Psoas muscle (tissue), 8 donors: ENCODE data around the gene PHLDA3. TPM values are rescaled to one million over a fixed set of nuclear protein-coding genes. Genes with fewer than 3 reads are reported as not detected.
A peak's percentile ranks its signal among the peaks of the same experiment; 100 is the strongest.

Experiments
- ATAC-seq, 4 donors: fragments of 200-7000 bp; cut with Tn5 transposase; one replicate each; pipeline ENCODE4 v1.9.1; 2020; ENCODE audit warnings: moderate library complexity in 3 of 4, mild to moderate bottlenecking in 2 of 4
- DNase-seq, 2 donors: peaks; one replicate each; pipeline ENCODE4 v3.0.0-alpha.2; 2020
- H3K27ac ChIP-seq: fragments of 200-600 bp; one replicate; pipeline ENCODE4 v1.8.0; 2022
- H3K27me3 ChIP-seq, 3 donors: fragments of 200-600 bp in 1 of 3; one replicate each; pipeline versions ENCODE4 v1.6.1 to v1.8.0; 2013 to 2022; ENCODE audit warnings: low read length in 2 of 3, mild to moderate bottlenecking in 2 of 3, moderate library complexity in 1 of 3; ENCODE audit not compliant: insufficient read depth in 3 of 3
- H3K36me3 ChIP-seq, 2 donors: fragments of 200-600 bp in 1 of 2; one replicate each; pipeline versions ENCODE4 v1.6.1 to v1.8.0; 2013 to 2022; ENCODE audit warnings: low read depth in 1 of 2, mild to moderate bottlenecking in 1 of 2, moderate library complexity in 1 of 2; ENCODE audit not compliant: insufficient read depth in 1 of 2
- H3K4me1 ChIP-seq: fragments of 200-600 bp; one replicate; pipeline ENCODE4 v1.8.0; 2022
- H3K4me3 ChIP-seq: fragments of 200-600 bp; one replicate; pipeline ENCODE4 v1.8.0; 2022; ENCODE audit warnings: mild to moderate bottlenecking
- H3K9me3 ChIP-seq: fragments of 200-600 bp; one replicate; pipeline ENCODE4 v1.8.0; 2022
- WGBS, 3 donors: extraction: QIAGEN DNeasy Blood & Tissue Kit; methylation state at CpG; one replicate each; pipeline versions ENCODE4 v1.1.6 to v1.1.7; 2013; 5-methylcytosine and 5-hydroxymethylcytosine counted together
- intact Hi-C, 2 donors: fragments of 100-400 bp; cut with DNase I; formaldehyde crosslinking; loops; one replicate each; pipeline versions ENCODE4 v1.11.0 to v1.14.2; 2022
- polyA plus RNA-seq, 3 donors: library from polyadenylated mRNA; stranded (reverse); fragments of 200-250 nt; gene quantifications; one replicate each; pipeline ENCODE4 v1.2.3, GENCODE V29; 2013
- total RNA-seq, 4 donors: library from RNA; stranded (reverse); fragmentation: NEBNext Ultra II Directional in 2 of 4; extraction: Animal tissue kit (Norgen Biotek cat#: 25700) in 2 of 4; gene quantifications; one replicate each; pipeline versions ENCODE4 v1.2.1 to v1.2.4, GENCODE V29; 2021 to 2023
- TF ChIP-seq, protein P1 (sequence below): fragments of 200-600 bp; IDR thresholded peaks from one replicate; pipeline ENCODE4 v1.8.0; 2022; ENCODE audit warnings: antibody characterized with exemption
- donor health status: healthy with polysubstance abuse.
- donor health status: DM: no; HTN: no; CAD: no; lungs with moderate emphysema.
- donor health status: Bipolar disorder and iron deficiency.
- donor health status: healthy.
- donor health status: DM: yes; HTN: yes; CAD: no.
- donor health status: DM: no; HTN: no; CAD: no.
- donor health status: DM: no; HTN: no; CAD: no.
- donor health status: DM: yes; HTN: yes; CAD: no.

PHLDA3 gene
- total and polyA plus RNA-seq, 7 donors, result 41.8 to 116 (median 62.4) TPM

DNA sequence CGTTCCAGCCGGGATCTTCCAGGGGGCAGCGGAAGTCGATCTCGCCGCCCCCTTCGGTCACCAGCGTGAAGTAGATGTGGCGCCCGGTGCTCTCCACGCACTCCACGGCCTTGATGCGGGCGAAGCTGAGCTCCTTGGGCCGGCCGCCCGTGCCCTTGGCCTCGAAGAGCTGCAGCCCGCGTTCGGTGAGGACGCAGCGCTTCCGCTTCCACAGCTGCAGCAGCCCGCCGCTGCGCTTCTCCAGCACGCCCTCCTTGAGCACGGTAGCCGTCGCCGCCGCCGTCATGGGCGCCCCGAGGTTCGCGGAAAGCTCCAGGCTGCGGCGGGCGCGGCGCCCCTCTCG lies 516 bp downstream of the PHLDA3 start:
- H3K36me3 ChIP-seq, result peaks cover 0 to 22% of the 10 kb centered on the region in 2 donors
- intact Hi-C loops, result no loop called here
- no peaks in the 10 kb centered on the region for H3K9me3 ChIP-seq
- WGBS, 3 donors, result 1 to 3% (median 1%) methylated on average over 28 to 44 of the region's 44 CpGs
- peak in 2 of 4 donors; percentile 23 to 43 for ATAC-seq
- peak overlapping the region; percentile 91 for H3K4me3 ChIP-seq
- peak; percentile 45 to 71 for DNase-seq
- H3K4me1 ChIP-seq, result peaks cover 29% of the 10 kb centered on the region
- peak overlapping the region; percentile 88 for H3K27ac ChIP-seq
- TF ChIP-seq, protein P1, sequence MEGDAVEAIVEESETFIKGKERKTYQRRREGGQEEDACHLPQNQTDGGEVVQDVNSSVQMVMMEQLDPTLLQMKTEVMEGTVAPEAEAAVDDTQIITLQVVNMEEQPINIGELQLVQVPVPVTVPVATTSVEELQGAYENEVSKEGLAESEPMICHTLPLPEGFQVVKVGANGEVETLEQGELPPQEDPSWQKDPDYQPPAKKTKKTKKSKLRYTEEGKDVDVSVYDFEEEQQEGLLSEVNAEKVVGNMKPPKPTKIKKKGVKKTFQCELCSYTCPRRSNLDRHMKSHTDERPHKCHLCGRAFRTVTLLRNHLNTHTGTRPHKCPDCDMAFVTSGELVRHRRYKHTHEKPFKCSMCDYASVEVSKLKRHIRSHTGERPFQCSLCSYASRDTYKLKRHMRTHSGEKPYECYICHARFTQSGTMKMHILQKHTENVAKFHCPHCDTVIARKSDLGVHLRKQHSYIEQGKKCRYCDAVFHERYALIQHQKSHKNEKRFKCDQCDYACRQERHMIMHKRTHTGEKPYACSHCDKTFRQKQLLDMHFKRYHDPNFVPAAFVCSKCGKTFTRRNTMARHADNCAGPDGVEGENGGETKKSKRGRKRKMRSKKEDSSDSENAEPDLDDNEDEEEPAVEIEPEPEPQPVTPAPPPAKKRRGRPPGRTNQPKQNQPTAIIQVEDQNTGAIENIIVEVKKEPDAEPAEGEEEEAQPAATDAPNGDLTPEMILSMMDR, result no peak
- H3K27me3 ChIP-seq, result no peaks in the 10 kb centered on the region

DNA sequence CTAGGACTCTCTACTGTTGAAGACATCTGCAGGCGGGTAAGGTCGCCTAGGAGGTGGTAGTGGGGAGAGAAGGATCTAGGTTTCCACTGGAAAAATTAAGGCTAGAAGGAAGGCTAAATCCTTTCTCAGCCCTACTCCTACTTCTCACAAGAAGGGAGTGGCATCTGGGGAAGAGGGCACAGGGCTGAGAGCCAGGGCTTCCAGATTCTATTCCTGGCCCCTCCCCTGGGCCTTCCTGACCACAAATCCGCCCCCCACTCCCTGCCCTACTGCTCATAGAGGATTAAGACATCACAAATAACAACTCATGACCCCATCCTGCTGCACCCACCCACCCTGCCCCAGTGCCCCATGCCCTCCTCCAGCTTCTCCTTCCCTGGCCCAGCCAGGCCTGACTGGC lies 2.5 kb downstream of the PHLDA3 start:
- ATAC-seq (no peak), DNase-seq (peak in 1 of 2 donors; percentile 46)
- Histone ChIP-seq H3K4me1 (peaks cover 48% of the 10 kb centered on the region), H3K4me3 (peak overlapping the region; percentile 91), H3K36me3 (peaks cover 0 to 22% of the 10 kb centered on the region in 2 donors), H3K27ac (peak overlapping the region; percentile 81), H3K27me3 (no peaks in the 10 kb centered on the region), H3K9me3 (no peaks in the 10 kb centered on the region)
- 78 to 91% (median 84%) methylated on average over 2 to 3 of the region's 3 CpGs for WGBS, 3 donors
- intact Hi-C loops, result no loop called here
- TF ChIP-seq, protein P1, result no peak

DNA sequence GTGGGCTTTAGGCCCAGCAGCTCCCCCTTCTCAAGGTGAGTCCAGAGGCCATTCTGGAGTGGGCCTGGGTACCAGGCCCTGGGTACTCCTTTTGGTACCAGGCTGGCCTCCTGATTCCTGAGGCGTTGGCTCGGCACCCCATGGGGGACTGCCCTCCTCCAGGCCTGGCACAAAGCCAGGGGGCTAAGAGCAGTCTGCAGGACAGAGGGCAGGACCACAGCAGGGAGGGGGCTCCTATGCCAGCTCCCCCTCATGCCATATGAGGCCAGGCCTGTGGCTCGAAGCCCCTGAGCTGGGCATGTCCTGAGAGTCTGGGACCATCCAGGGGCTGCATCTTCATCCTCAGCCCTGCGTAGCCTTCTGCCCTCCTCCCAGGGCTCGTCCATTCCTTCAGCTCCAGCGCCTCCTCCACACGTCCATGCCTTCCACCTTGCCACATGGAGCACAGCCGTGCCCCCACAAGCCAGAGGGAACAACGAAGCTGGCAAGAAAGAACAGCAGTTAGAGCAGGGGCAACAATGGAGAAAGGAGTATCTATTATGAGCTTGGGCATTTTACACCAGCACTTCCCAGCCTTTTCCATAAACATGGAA lies 3.2 kb downstream of the PHLDA3 start:
- TF ChIP-seq, protein P1, result no peak
- Histone ChIP-seq H3K4me3 (peak overlapping the region; percentile 91), H3K27me3 (no peaks in the 10 kb centered on the region), H3K9me3 (no peaks in the 10 kb centered on the region), H3K27ac (peak overlapping the region; percentile 81), H3K4me1 (peaks cover 53% of the 10 kb centered on the region), H3K36me3 (peaks cover 0 to 22% of the 10 kb centered on the region in 2 donors)
- DNase-seq, result no peak
- intact Hi-C loops, result no loop called here
- 87 to 88% (median 87%) methylated on average over 9 of the region's 9 CpGs for WGBS, 3 donors
- ATAC-seq, result no peak

DNA sequence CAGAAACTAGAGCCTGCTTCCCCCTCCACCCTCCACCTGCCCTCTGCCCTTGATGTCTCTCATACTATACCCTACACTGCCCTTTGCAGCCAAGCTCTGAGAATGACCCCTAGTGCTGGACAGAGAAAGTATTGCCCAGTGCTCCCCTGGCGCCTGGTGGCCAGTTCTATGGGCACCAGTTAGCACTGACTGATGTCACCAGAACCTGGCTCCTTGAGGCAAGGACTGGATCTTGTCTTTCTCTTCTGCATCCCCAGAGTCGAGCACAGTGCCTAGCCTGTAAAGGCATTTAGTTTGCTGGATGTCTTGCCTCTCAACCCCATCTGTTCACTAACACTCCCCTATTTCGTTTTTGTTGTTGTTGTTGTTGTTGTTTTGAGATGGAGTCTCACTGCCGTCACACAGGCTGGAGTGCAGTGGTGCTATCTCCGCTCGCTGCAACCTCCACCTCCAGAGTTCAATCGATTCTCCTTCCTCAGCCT lies 5.9 kb downstream of the PHLDA3 start:
- ATAC-seq (peak; percentile 54 to 55 (median 55)), DNase-seq (peak; percentile 51 to 70)
- H3K4me1 ChIP-seq, result peaks cover 70% of the 10 kb centered on the region
- peaks cover 0 to 22% of the 10 kb centered on the region in 2 donors for H3K36me3 ChIP-seq
- no peaks in the 10 kb centered on the region for H3K9me3 ChIP-seq
- no peaks in the 10 kb centered on the region for H3K27me3 ChIP-seq
- no peak overlapping the region for H3K4me3 ChIP-seq
- TF ChIP-seq, protein P1, result peak; percentile 47
- 69 to 78% (median 73%) methylated on average over 7 of the region's 7 CpGs for WGBS, 3 donors
- intact Hi-C loops, result no loop called here
- H3K27ac ChIP-seq, result peak overlapping the region; percentile 98
